ENCODE results near the gene UGT2A3.

GRCh38 chr4:68960294-68961163 lies 8.9 kb upstream of the UGT2A3 start:
- TF ChIP-seq, protein P1, sequence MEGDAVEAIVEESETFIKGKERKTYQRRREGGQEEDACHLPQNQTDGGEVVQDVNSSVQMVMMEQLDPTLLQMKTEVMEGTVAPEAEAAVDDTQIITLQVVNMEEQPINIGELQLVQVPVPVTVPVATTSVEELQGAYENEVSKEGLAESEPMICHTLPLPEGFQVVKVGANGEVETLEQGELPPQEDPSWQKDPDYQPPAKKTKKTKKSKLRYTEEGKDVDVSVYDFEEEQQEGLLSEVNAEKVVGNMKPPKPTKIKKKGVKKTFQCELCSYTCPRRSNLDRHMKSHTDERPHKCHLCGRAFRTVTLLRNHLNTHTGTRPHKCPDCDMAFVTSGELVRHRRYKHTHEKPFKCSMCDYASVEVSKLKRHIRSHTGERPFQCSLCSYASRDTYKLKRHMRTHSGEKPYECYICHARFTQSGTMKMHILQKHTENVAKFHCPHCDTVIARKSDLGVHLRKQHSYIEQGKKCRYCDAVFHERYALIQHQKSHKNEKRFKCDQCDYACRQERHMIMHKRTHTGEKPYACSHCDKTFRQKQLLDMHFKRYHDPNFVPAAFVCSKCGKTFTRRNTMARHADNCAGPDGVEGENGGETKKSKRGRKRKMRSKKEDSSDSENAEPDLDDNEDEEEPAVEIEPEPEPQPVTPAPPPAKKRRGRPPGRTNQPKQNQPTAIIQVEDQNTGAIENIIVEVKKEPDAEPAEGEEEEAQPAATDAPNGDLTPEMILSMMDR (IDR thresholded peaks at IDR 0.05; ENCODE audit: low read depth, low read length, missing input control), result no peak
- TF ChIP-seq JUND (IDR thresholded peaks at IDR 0.05), result no peak
- TF ChIP-seq GABPA (IDR thresholded peaks at IDR 0.05 in 1 of 2, conservative IDR thresholded peaks at IDR 0.05 in 1 of 2), result no peak
- TF ChIP-seq SP1 (IDR thresholded peaks at IDR 0.05), result no peak
